Peyer's patch (tissue), 4 donors: ENCODE measurements around the gene SNRPA1. TPM values are rescaled to one million over a fixed set of nuclear protein-coding genes. Genes with fewer than 3 reads are reported as not detected.

Experiments used
- DNase-seq, 3 donors: peaks; one replicate each; pipeline ENCODE4 v3.0.0-alpha.2; 2017 to 2019
- H3K27ac ChIP-seq, 4 donors: fragments of 200-600 bp; sonication (generic); one replicate each; pipeline ENCODE4 v1.5.1; 2016 to 2019
- H3K27me3 ChIP-seq, 2 donors: fragments of 200-600 bp; sonication (generic); one replicate each; pipeline ENCODE4 v1.5.1; 2019
- H3K36me3 ChIP-seq, 3 donors: fragments of 200-600 bp; sonication (generic); one replicate each; pipeline ENCODE4 v1.5.1; 2016 to 2019
- H3K4me1 ChIP-seq, 4 donors: fragments of 200-600 bp; sonication (generic); one replicate each; pipeline ENCODE4 v1.5.1; 2016 to 2019
- H3K4me3 ChIP-seq, 4 donors: fragments of 200-600 bp; sonication (generic); 1 replicate in 3 of 4; 2 replicates in 1 of 4; pipeline ENCODE4 v1.5.1; 2016 to 2019; ENCODE audit warnings: mild to moderate bottlenecking in 1 of 4
- H3K9me3 ChIP-seq, 4 donors: fragments of 200-600 bp; sonication (generic); one replicate each; pipeline ENCODE4 v1.5.1; 2016 to 2019; ENCODE audit warnings: mild to moderate bottlenecking in 1 of 4
- CTCF ChIP-seq, 6 experiments: fragments of 450-650 bp in 4 of 6; fragments of 200-600 bp in 2 of 6; sonication (generic) in 1 of 6; IDR thresholded peaks; one replicate each; pipeline ENCODE4 v1.5.1; 2017 to 2019; ENCODE audit warnings: antibody characterized with exemption in 6 of 6, mild to moderate bottlenecking in 3 of 6, moderate library complexity in 1 of 6
- POLR2A ChIP-seq, 2 donors: fragments of 450-650 bp; IDR thresholded peaks; one replicate each; pipeline ENCODE4 v1.5.1; 2017; ENCODE audit warnings: antibody characterized with exemption in 2 of 2, mild to moderate bottlenecking in 2 of 2, moderate library complexity in 2 of 2
- total RNA-seq, 4 donors: library from RNA; depleted of rRNA; stranded (reverse); fragments of >200 nt; gene quantifications; one replicate each; pipeline ENCODE4 v1.1.0, GENCODE V29; 2016

The SNRPA1 gene
- total RNA-seq, 4 donors from 2014 or later, result 36.4 to 80.0 (median 50.4) TPM

- H3K27me3 ChIP-seq, result no peaks in the 10 kb centered on the region
- H3K4me1 ChIP-seq, result peaks cover 0 to 40% (median 6%) of the 10 kb centered on the region in 4 donors
- H3K27ac ChIP-seq, result peak overlapping the region; percentile 67 to 97 (median 94)
- H3K36me3 ChIP-seq, result no peaks in the 10 kb centered on the region
- TF ChIP-seq POLR2A (IDR thresholded peaks at IDR 0.05) (no peak), CTCF (IDR thresholded peaks at IDR 0.05) (peak in 1 of 6 experiments; percentile 17)
- DNase-seq, result peak in 2 of 3 donors; percentile 58 to 68
- H3K9me3 ChIP-seq, result no peaks in the 10 kb centered on the region
- H3K4me3 ChIP-seq, result peak overlapping the region; percentile 58 to 93 (median 91)
Observed at GRCh38 chr15:101250873-101251829, 43.9 kb downstream of the SNRPA1 start.

DNA sequence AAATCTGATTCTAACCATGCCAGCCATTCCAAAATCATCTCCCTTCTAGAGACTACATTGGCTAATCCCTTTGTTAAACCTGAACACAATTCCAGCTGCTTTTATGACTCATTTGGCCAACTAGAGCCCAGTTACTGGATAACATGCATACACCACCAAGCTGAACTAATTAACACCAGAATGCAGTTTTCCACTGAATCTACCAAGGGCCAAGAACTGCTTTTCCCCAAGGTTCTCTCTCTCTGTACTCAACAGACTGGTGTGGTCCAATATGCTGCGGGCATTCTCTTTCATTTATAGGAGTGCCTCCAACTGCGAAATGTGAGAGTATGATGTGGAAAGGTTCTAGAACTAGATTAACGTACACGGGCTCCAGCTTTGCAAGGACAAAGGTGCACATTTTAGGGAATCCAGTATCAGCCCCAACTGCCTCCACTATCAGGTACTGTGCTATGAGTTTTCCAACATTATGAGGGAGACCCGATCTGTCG lies 44.7 kb downstream of the SNRPA1 start:
- Histone ChIP-seq H3K4me3 (peak overlapping the region; percentile 58 to 76 (median 66)), H3K9me3 (no peaks in the 10 kb centered on the region), H3K27ac (peak overlapping the region; percentile 54 to 78 (median 66)), H3K36me3 (no peaks in the 10 kb centered on the region), H3K27me3 (no peaks in the 10 kb centered on the region), H3K4me1 (peaks cover 0 to 43% (median 6%) of the 10 kb centered on the region in 4 donors)
- no peak for TF ChIP-seq CTCF (IDR thresholded peaks at IDR 0.05)
- no peak for TF ChIP-seq POLR2A (IDR thresholded peaks at IDR 0.05)
- no peak for DNase-seq

DNA sequence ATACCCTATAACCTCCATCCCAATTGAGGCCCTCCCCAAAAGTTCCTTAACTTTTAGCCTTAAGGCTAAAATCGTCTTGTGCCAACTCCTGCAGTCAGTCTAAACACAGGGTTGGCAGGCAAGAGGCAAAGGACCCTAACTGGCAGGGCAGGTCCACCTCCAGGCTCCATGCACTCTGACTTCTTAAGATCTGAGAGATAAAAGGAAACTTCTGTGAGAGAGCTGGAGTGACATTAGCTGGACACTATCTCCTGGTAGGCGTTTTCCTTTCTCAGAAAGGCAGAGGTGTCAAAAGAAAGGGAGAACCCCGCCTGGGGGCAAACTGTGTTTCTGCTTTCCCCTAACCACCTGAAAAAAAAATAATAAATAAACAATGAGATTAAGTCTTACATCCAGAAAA lies 46.8 kb downstream of the SNRPA1 start:
- Histone ChIP-seq H3K36me3 (no peaks in the 10 kb centered on the region), H3K4me3 (no peak overlapping the region), H3K4me1 (peaks cover 0 to 64% (median 6%) of the 10 kb centered on the region in 4 donors), H3K9me3 (no peaks in the 10 kb centered on the region), H3K27me3 (no peaks in the 10 kb centered on the region), H3K27ac (no peak overlapping the region)
- DNase-seq, result no peak
- no peak for TF ChIP-seq CTCF (IDR thresholded peaks at IDR 0.05)
- TF ChIP-seq POLR2A (IDR thresholded peaks at IDR 0.05), result no peak

DNA sequence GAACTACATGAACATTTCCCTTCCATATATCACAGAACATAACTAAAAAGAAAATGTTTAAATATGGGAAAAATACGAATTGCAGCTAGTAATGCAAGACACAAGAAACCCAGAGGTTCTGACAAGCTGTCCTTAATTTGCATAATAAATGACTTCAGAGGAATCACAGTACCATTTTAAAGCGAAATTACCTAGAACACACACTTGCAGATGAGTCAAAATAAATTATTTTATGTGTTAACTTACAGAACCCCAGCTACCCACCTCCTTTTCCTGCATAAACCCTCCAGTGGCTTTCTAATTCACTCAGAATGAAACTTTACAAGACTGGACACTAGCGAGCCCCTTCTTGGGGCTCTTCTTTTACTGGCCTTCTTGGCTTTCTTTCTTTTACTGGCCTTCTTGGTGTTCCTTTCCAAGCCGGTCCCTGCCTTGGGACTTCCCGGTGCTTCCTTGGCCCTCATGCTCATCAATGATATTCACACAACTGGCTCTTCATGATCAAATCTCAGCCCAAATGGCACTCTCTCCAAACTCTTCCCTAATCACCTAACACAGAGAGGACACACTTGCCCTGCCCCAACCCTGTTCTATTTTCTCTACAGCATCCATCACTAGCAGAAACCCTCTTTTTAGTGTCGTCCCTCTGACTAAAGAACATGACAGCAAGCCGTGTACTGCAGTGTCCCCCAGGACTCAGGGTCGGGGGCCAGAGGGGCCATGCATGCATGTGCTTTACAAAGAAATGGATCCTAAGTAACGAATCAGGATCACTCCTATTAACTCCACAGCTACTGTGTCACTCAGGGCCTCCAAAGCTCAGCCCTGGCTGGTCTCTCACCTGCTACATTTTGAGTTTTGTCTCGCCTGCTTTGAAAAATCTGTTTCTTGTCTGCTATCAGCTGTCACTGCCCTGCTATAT lies 48.0 kb downstream of the SNRPA1 start:
- no peaks in the 10 kb centered on the region for H3K27me3 ChIP-seq
- no peaks in the 10 kb centered on the region for H3K9me3 ChIP-seq
- H3K4me1 ChIP-seq, result peaks cover 0 to 66% (median 7%) of the 10 kb centered on the region in 4 donors
- H3K4me3 ChIP-seq, result no peak overlapping the region
- TF ChIP-seq POLR2A (IDR thresholded peaks at IDR 0.05) (no peak), CTCF (IDR thresholded peaks at IDR 0.05) (no peak)
- H3K36me3 ChIP-seq, result no peaks in the 10 kb centered on the region
- DNase-seq, result no peak
- H3K27ac ChIP-seq, result peak overlapping the region in 1 of 4 donors; percentile 6

GRCh38 chr15:101246391-101246790 lies 48.7 kb downstream of the SNRPA1 start:
- no peak for DNase-seq
- Histone ChIP-seq H3K27me3 (no peaks in the 10 kb centered on the region), H3K4me1 (peaks cover 0 to 69% (median 8%) of the 10 kb centered on the region in 4 donors), H3K9me3 (no peaks in the 10 kb centered on the region), H3K4me3 (no peak overlapping the region), H3K36me3 (no peaks in the 10 kb centered on the region), H3K27ac (peak overlapping the region in 1 of 4 donors; percentile 6)
- TF ChIP-seq CTCF (IDR thresholded peaks at IDR 0.05) (no peak), POLR2A (IDR thresholded peaks at IDR 0.05) (no peak)
